ENCODE measurements around the gene CREM. TPM values are rescaled to one million over a fixed set of nuclear protein-coding genes. Genes with fewer than 3 reads are reported as not detected.

Gene CREM
- polyA plus RNA-seq, 1 of the 3 experiments (the other 2 are of a cell fraction): 41.4 TPM

GRCh38 chr10:35091994-35092790 lies 34.5 kb upstream of the CREM start:
- Histone ChIP-seq H2AFZ (ENCODE audit: low read depth) (no peak overlapping the region), H3K27ac (ENCODE audit: low read depth in 2 of 2, low read length in 1 of 2) (no peak overlapping the region), H3K9ac (no peak overlapping the region), H3F3A (replicated peaks; ENCODE audit: insufficient read depth) (no peaks in the 10 kb centered on the region), H3K9me3 (no peaks in the 10 kb centered on the region), H3K27me3 (ENCODE audit: insufficient read depth) (no peaks in the 10 kb centered on the region), H4K20me1 (ENCODE audit: insufficient read depth) (no peaks in the 10 kb centered on the region), H3K4me2 (no peak overlapping the region), H3K9me2 (no peaks in the 10 kb centered on the region), H3K4me3 (ENCODE audit: low read depth in 2 of 2, low read length in 1 of 2) (no peak overlapping the region), H3K4me1 (ENCODE audit: control insufficient read depth in 1 of 2, insufficient read depth in 2 of 2, low read depth in 1 of 2, low read length in 1 of 2) (peaks cover 2 to 5% of the 10 kb centered on the region in 2 experiments; a peak in 1 of 4 replicates), H3K79me2 (ENCODE audit: insufficient read depth) (peaks cover 31% of the 10 kb centered on the region), H3K36me3 (replicated peaks in 1 of 2; ENCODE audit: control insufficient read depth in 1 of 2, insufficient read depth in 2 of 2, low read length in 1 of 2) (peaks cover 0 to 5% of the 10 kb centered on the region in 2 experiments)
- CTCF ChIA-PET: interaction anchor here (0.6 kb wide), 1 partner anchor 1876 kb away, joined by 3 read pairs; no protein-coding TSS in a partner anchor
- 90% methylated on average over 11 of the region's 11 CpGs for WGBS (ENCODE audit: low lambda C conversion rate)
- no peak for DNase-seq
- POLR2A ChIA-PET: no interaction called here
- TF ChIP-seq MEF2A (IDR thresholded peaks at IDR 0.05; ENCODE audit: borderline replicate concordance, low read depth) (no peak), USF1 (IDR thresholded peaks at IDR 0.05; ENCODE audit: borderline replicate concordance, low read depth) (no peak), REST (IDR thresholded peaks at IDR 0.05; ENCODE audit: low read depth, low read length) (no peak), GABPA (IDR thresholded peaks at IDR 0.05; ENCODE audit: low read depth) (no peak), EZH2phosphoT487 (IDR thresholded peaks at IDR 0.05; ENCODE audit: borderline replicate concordance, low read depth) (no peak), ELF1 (IDR thresholded peaks at IDR 0.05) (no peak)
- TF ChIP-seq, protein P1, sequence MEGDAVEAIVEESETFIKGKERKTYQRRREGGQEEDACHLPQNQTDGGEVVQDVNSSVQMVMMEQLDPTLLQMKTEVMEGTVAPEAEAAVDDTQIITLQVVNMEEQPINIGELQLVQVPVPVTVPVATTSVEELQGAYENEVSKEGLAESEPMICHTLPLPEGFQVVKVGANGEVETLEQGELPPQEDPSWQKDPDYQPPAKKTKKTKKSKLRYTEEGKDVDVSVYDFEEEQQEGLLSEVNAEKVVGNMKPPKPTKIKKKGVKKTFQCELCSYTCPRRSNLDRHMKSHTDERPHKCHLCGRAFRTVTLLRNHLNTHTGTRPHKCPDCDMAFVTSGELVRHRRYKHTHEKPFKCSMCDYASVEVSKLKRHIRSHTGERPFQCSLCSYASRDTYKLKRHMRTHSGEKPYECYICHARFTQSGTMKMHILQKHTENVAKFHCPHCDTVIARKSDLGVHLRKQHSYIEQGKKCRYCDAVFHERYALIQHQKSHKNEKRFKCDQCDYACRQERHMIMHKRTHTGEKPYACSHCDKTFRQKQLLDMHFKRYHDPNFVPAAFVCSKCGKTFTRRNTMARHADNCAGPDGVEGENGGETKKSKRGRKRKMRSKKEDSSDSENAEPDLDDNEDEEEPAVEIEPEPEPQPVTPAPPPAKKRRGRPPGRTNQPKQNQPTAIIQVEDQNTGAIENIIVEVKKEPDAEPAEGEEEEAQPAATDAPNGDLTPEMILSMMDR (IDR thresholded peaks at IDR 0.05): no peak

DNA sequence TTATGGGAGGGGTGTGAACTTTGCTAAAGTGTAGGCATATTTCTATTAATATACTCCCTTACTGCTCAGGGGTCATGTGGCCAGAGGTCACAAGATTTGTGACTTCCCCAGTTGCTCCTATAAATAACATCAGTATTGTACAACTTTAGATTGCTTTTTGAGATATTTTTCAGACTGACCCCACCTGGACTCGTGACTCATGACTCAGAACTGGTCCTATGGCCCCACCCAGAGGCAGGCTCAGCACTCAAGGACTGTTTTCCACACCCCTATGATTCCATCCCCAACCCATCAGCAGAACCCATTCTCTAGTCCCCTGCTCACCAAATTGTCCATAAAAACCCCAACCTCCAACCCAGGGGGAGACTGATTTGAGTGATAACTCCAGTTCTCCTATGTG lies 33.8 kb upstream of the CREM start:
- CTCF ChIA-PET: interaction anchor here (0.6 kb wide), 1 partner anchor 1877 kb away, joined by 3 read pairs; no protein-coding TSS in a partner anchor
- Histone ChIP-seq H4K20me1 (ENCODE audit: insufficient read depth) (no peaks in the 10 kb centered on the region), H3K79me2 (ENCODE audit: insufficient read depth) (peaks cover 24% of the 10 kb centered on the region), H3K4me3 (ENCODE audit: low read depth in 2 of 2, low read length in 1 of 2) (no peak overlapping the region), H3K9me3 (no peaks in the 10 kb centered on the region), H3K27ac (ENCODE audit: low read depth in 2 of 2, low read length in 1 of 2) (no peak overlapping the region), H3K4me2 (no peak overlapping the region), H3K27me3 (ENCODE audit: insufficient read depth) (no peaks in the 10 kb centered on the region), H3K4me1 (ENCODE audit: control insufficient read depth in 1 of 2, insufficient read depth in 2 of 2, low read depth in 1 of 2, low read length in 1 of 2) (peaks cover 2 to 5% of the 10 kb centered on the region in 2 experiments; a peak in 1 of 4 replicates), H3K36me3 (replicated peaks in 1 of 2; ENCODE audit: control insufficient read depth in 1 of 2, insufficient read depth in 2 of 2, low read length in 1 of 2) (no peaks in the 10 kb centered on the region), H2AFZ (ENCODE audit: low read depth) (no peak overlapping the region), H3F3A (replicated peaks; ENCODE audit: insufficient read depth) (no peaks in the 10 kb centered on the region), H3K9me2 (no peaks in the 10 kb centered on the region), H3K9ac (no peak overlapping the region)
- POLR2A ChIA-PET: no interaction called here
- TF ChIP-seq GATA2 (CRISPR knock-in tag; IDR thresholded peaks at IDR 0.05) (no peak), ELF1 (IDR thresholded peaks at IDR 0.05) (no peak), NFIC (IDR thresholded peaks at IDR 0.05; ENCODE audit: borderline replicate concordance) (no peak), FOSL2 (IDR thresholded peaks at IDR 0.05; ENCODE audit: borderline replicate concordance, low read depth) (no peak)
- TF ChIP-seq, protein P2, sequence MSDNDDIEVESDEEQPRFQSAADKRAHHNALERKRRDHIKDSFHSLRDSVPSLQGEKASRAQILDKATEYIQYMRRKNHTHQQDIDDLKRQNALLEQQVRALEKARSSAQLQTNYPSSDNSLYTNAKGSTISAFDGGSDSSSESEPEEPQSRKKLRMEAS (IDR thresholded peaks at IDR 0.05; ENCODE audit: low read depth): no peak
- TF ChIP-seq, protein P3, sequence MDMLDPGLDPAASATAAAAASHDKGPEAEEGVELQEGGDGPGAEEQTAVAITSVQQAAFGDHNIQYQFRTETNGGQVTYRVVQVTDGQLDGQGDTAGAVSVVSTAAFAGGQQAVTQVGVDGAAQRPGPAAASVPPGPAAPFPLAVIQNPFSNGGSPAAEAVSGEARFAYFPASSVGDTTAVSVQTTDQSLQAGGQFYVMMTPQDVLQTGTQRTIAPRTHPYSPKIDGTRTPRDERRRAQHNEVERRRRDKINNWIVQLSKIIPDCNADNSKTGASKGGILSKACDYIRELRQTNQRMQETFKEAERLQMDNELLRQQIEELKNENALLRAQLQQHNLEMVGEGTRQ (IDR thresholded peaks at IDR 0.05; ENCODE audit: borderline replicate concordance, low read depth, low read length): no peak
- 50% methylated on average over 1 of the region's 1 CpG for WGBS (ENCODE audit: low lambda C conversion rate)
- no peak for DNase-seq
